ENCODE data around the gene FMO2.

Gene FMO2

DNA sequence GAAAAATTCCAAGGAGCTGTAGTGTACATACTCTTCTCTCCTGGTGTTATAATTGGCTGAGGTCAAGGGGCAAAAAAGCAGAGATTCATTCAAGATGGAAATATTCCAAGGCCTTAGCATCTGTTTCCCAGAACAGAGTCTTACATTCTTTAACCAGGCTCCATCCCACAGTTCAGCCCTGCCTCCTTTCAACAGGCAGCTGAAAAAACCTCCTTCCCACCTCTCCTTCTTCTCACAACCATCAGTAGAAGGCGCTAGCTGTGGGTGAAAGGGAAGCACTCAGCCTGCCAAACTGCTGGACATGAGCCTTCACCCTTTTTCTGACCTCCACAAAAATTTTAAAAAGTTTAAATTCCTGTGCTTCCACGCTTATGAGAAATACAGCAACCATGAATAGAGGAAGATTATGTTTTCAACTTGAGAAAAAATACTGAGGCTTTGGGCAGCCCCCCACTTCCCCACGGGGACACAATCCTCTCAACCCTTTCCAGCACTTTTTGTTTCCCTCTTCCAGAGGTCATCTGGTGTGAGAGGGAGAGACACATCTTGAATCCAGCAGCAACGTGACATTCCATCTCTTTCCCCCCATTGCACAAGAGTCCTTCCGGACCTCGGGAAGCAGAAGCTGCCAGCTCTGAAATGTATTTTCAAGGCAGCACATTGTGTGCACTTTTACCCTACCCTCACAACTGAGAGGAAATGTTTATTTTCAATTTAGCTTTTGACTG, 43.2 kb upstream of the FMO2 start:
- peak; percentile 97 to 99 for DNase-seq (ENCODE audit: low read depth in 2 of 2)
- H3K4me3 ChIP-seq (replicated peaks in 1 of 2; ENCODE audit: low read depth in 2 of 2, low read length in 2 of 2): no peak overlapping the region
- TF ChIP-seq, protein P1, sequence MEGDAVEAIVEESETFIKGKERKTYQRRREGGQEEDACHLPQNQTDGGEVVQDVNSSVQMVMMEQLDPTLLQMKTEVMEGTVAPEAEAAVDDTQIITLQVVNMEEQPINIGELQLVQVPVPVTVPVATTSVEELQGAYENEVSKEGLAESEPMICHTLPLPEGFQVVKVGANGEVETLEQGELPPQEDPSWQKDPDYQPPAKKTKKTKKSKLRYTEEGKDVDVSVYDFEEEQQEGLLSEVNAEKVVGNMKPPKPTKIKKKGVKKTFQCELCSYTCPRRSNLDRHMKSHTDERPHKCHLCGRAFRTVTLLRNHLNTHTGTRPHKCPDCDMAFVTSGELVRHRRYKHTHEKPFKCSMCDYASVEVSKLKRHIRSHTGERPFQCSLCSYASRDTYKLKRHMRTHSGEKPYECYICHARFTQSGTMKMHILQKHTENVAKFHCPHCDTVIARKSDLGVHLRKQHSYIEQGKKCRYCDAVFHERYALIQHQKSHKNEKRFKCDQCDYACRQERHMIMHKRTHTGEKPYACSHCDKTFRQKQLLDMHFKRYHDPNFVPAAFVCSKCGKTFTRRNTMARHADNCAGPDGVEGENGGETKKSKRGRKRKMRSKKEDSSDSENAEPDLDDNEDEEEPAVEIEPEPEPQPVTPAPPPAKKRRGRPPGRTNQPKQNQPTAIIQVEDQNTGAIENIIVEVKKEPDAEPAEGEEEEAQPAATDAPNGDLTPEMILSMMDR (IDR thresholded peaks at IDR 0.05; ENCODE audit: low read depth, low read length): peak; percentile 54

DNA sequence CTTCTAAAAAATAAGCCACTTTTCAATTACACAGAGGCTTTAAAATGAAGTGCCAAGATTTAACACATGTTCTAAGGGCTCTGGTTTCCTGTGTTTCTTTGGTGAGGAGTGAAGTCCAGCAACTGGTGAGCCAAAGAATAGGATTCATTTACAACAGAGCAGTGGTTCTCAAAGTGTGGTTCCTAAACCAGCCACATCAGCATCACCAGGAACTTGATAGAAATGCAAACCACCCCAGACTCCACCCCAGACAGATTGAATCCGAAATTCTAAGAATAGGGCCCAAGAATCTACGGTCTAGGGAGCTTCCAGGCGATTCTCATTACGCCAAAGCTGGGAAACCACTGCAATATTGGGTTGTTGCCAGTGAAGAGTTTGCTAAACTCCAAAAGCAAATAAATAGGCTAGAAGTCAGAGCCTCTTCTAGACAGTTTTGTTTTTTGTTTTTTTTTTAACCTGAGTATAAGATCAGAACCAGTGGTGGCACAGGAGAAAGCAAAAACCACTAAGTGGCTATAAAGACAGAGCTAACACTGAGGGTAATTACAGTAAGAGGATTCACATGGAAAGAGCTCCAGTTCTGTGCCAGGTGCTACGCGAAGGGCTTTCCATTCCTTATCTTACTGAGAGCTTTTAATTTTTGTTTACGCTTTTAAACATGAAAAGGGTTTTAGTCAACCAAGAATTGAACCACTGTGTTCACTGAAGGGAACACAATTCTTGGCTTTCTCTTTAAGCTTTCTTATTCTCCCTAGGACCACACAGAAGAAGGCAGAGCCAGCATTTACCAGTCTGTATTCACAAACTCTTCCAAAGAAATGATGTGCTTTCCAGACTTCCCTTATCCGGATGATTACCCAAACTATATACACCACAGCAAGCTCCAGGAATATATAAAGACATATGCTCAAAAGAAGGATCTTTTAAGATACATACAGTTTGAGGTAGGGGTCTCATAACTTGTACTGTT, 42.4 kb upstream of the FMO2 start:
- H3K4me3 ChIP-seq (replicated peaks in 1 of 2; ENCODE audit: low read depth in 2 of 2, low read length in 2 of 2): no peak overlapping the region
- peak; percentile 93 to 98 for DNase-seq (ENCODE audit: low read depth in 2 of 2)
- TF ChIP-seq, protein P1 (IDR thresholded peaks at IDR 0.05; ENCODE audit: low read depth, low read length): no peak

DNA sequence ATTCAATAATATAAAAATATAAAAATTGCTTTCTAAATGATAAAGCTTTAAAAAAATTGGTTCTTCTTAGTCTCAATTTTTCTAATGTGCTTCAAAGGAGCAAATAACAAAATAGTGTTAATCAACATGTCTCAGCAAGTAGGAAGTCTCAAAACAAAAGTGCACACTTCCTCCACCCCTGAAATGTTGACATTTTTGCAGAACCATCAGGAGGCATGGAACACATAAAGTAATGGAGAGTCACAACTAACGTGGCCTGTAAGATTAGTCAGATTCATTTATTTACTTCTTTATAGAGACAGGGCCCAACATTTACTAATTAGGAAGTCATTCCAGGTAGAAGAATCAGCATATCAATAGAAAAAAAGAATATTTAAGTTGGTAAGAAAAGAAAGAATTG, 34.9 kb upstream of the FMO2 start:
- TF ChIP-seq, protein P1 (IDR thresholded peaks at IDR 0.05; ENCODE audit: low read depth, low read length): no peak
- DNase-seq (ENCODE audit: low read depth in 2 of 2): no peak
- H3K4me3 ChIP-seq (replicated peaks in 1 of 2; ENCODE audit: low read depth in 2 of 2, low read length in 2 of 2): no peak overlapping the region

DNA sequence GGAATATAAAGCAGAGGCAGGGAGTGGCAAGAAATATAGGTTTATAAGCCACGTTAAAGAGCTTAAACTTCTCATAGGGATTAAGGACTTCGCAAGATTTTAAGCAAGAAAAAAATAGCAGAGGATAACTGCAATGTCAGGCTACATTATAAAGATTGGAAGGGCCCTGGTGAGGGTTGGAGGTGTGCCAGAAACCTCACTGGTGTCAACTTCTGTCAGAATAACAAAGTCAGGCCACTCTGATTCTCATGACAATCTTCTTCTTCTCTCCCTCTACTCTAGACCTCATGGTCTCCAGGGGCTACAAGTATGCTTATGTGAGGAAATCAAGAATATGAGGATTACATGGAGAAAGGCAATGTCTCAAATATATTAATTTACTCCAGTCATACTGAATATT, 32.6 kb upstream of the FMO2 start:
- TF ChIP-seq, protein P1 (IDR thresholded peaks at IDR 0.05; ENCODE audit: low read depth, low read length): no peak
- DNase-seq (ENCODE audit: low read depth in 2 of 2): no peak
- H3K4me3 ChIP-seq (replicated peaks in 1 of 2; ENCODE audit: low read depth in 2 of 2, low read length in 2 of 2): no peak overlapping the region

DNA sequence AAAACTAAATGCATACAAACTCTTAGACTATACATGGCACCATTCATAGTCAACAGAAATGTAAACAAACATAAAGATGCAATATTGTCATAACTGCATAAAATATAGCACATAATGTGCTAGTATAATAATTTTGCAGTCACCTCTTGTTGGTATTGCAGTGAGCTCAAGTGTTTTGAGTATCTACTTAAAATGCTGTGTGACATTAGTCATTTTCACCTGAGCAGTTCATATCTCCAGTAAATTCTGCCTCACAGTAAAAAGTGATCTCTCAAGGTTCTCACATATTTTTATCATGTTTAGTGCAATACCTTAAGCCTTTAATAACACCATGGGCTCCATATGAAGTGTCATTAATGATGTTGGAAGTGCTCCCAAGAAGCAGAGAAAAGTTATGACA, 29.6 kb upstream of the FMO2 start:
- TF ChIP-seq, protein P1 (IDR thresholded peaks at IDR 0.05; ENCODE audit: low read depth, low read length): no peak
- no peak overlapping the region for H3K4me3 ChIP-seq (replicated peaks in 1 of 2; ENCODE audit: low read depth in 2 of 2, low read length in 2 of 2)
- no peak for DNase-seq (ENCODE audit: low read depth in 2 of 2)

DNA sequence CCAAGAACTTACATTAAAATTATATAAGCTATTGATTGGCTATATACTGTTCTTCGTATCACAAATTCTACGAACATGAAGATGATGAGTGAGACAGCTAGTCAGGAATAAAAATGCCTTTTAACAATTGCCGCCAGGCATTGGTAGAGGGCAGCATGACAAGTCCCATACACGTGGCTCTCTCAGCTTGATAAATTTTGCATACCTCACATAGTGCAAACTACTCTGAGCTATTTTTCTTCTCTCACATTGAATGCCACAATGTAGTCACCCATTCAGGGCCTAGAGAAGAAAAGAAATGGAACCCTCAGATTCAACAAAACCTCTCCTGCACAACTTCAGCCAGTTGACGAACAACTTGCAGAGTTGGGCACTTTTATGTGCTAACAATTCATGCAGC, 27.0 kb upstream of the FMO2 start:
- DNase-seq (ENCODE audit: low read depth in 2 of 2): no peak
- TF ChIP-seq, protein P1 (IDR thresholded peaks at IDR 0.05; ENCODE audit: low read depth, low read length): no peak
- H3K4me3 ChIP-seq (replicated peaks in 1 of 2; ENCODE audit: low read depth in 2 of 2, low read length in 2 of 2): no peak overlapping the region

Measured in cardiac fibroblast (primary cell).